GM12872 (cell line): Measurements from ENCODE around the gene CHD6.

ENCODE experiments used
- TF ChIP-seq, protein P1 (sequence below): IDR thresholded peaks from 3 replicates; pipeline ENCODE4 v1.5.1; 2011; ENCODE audit warnings: low read depth, mild to moderate bottlenecking, low read length, moderate library complexity; ENCODE audit not compliant: insufficient read depth

The CHD6 gene

GRCh38 chr20:41566896-41567527, 51.2 kb downstream of the CHD6 start:
- TF ChIP-seq, protein P1, sequence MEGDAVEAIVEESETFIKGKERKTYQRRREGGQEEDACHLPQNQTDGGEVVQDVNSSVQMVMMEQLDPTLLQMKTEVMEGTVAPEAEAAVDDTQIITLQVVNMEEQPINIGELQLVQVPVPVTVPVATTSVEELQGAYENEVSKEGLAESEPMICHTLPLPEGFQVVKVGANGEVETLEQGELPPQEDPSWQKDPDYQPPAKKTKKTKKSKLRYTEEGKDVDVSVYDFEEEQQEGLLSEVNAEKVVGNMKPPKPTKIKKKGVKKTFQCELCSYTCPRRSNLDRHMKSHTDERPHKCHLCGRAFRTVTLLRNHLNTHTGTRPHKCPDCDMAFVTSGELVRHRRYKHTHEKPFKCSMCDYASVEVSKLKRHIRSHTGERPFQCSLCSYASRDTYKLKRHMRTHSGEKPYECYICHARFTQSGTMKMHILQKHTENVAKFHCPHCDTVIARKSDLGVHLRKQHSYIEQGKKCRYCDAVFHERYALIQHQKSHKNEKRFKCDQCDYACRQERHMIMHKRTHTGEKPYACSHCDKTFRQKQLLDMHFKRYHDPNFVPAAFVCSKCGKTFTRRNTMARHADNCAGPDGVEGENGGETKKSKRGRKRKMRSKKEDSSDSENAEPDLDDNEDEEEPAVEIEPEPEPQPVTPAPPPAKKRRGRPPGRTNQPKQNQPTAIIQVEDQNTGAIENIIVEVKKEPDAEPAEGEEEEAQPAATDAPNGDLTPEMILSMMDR, result no peak

- TF ChIP-seq, protein P1, result no peak
Observed at GRCh38 chr20:41563087-41563486, 55.1 kb downstream of the CHD6 start.

DNA sequence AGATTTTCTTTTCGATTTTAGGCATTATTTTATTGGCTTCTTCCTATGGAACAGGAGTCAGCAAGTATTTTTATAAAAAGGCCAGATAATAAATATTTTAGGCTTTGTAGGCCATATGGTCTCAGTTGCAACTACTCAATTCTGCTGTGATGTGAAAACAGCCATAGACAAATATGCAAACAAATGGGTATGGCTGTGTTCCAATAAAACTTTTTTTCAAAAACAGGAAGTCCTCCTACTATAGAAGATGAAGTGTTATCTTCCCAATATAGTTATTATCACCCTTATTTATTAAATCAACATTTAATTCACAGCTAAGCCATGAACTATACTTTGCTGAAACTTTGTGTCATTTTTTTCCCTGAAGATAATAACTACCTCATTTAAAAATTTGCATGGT, 57.2 kb downstream of the CHD6 start:
- TF ChIP-seq, protein P1, result no peak

DNA sequence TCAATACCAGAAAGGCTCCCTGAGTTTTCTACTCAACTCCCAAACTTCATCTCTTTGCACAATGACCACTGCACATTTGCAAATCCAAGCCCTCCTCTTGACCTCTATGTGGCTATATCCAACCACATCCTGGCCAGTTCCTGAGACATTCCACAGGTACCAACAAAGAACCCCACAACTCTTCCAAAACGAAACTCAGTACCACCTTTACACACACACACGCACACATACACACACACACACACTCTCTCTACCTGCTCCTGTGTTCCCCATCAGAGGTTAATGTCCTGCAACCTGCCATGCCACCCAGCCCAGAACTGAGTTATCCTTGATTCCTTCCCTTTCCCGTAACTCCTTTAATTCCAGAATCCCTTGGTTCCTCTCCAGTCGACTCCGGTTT, 58.5 kb downstream of the CHD6 start:
- TF ChIP-seq, protein P1, result no peak

- TF ChIP-seq, protein P1, result no peak
Observed at GRCh38 chr20:41553142-41553879, 64.9 kb downstream of the CHD6 start.

DNA sequence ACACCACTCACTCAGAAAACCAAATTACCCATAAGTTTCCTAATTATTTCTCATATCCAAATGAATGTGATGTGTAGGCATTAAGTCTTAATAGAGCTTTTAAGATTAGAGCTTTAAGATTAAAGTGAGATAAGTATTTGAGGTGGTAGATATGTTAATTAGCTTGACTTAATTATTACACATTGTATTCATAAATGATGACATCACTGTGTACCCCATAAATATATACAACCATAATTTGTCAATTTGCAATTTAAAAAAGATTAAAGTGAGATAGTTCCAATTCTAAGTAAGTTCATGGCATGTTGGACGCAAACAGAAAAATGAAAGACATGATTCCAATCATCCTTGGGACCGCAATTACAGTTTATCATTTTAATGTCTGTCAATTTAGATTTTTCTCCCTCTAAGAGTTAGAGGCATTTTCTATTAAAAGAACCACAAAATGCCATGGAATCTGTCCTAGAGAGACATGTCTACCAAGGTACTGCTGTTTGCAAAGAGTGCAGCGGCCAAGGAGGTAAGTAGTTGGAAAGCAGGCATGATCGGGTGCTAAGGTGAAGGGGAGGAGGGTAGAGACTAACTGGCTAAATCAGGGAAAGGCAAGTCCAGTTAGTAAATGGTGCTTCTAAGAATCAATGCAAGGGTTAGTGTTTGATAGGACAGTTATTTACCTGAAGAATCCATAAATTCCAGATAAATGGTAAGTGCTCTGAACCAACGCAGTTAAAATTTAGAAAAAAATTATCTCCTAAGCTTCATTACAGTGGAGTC, 65.7 kb downstream of the CHD6 start:
- TF ChIP-seq, protein P1, result no peak

DNA sequence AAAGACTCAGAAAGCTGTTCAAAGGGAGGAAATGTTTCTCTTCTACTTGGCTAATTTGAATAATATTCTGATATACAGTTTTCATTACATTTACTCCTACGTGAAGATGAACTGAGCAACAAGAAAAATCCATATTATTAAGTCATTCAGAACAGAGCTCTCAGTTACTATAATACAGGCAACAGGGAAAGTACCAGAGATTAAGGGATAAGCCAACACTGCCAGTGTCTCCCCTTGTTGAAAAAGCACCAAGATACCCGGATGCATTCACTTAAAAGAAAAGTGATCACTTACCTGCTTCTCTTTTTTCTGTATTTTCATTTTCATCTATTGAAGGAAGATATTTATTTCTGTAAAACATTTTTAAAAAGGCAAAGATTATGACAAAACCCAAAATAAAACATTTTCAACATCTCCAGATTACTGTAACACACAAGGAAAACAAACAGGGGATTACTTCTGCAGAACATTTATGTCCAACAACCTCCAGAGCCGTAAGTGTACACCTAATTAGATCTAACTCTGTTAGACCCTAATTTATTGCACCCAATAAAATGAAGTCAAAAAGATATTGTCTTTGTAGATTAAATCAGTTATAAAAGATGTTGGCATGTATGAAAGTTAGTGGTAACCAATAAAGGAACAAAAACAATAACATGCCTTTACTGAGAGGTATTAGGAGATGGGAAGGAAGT, 67.0 kb downstream of the CHD6 start:
- TF ChIP-seq, protein P1, result no peak
